HG02759 (cell line): ENCODE results near the gene CREB5.

Experiments used
- ATAC-seq: cut with Tn5 transposase; IDR thresholded peaks from one replicate; pipeline ENCODE4 v1.9.1; 2021; ENCODE audit warnings: mild to moderate bottlenecking, moderate library complexity; ENCODE audit not compliant: unreplicated experiment

The CREB5 gene

GRCh38 chr7:28474282-28474638 is 61.9 kb downstream of the CREB5 start:
- no peak for ATAC-seq

GRCh38 chr7:28474640-28475039 is 62.3 kb downstream of the CREB5 start:
- no peak for ATAC-seq

- ATAC-seq: no peak
These were observed 64.7 kb downstream of the CREB5 start for GRCh38 chr7:28477041-28477442.

- ATAC-seq: no peak
These were observed 66.3 kb downstream of the CREB5 start for GRCh38 chr7:28478656-28479055.

- peak; percentile 58 for ATAC-seq
These were observed 67.2 kb downstream of the CREB5 start for GRCh38 chr7:28479507-28479947.

GRCh38 chr7:28480595-28480994 is 68.3 kb downstream of the CREB5 start:
- ATAC-seq: no peak

- ATAC-seq: peak; percentile 81
These were observed 69.0 kb downstream of the CREB5 start for GRCh38 chr7:28481091-28481926.

- ATAC-seq: no peak
These were observed 70.8 kb downstream of the CREB5 start for GRCh38 chr7:28483112-28483511.

- no peak for ATAC-seq
These were observed 71.7 kb downstream of the CREB5 start for GRCh38 chr7:28483908-28484605.

- ATAC-seq: no peak
These were observed 72.3 kb downstream of the CREB5 start for GRCh38 chr7:28484606-28484935.

- no peak for ATAC-seq
These were observed 75.2 kb downstream of the CREB5 start for GRCh38 chr7:28487487-28487886.

- no peak for ATAC-seq
These were observed 75.9 kb downstream of the CREB5 start for GRCh38 chr7:28488061-28488791.

GRCh38 chr7:28490831-28491230 is 78.5 kb downstream of the CREB5 start:
- no peak for ATAC-seq

- no peak for ATAC-seq
These were observed 81.2 kb downstream of the CREB5 start for GRCh38 chr7:28493477-28493876.

- ATAC-seq: no peak
These were observed 84.7 kb downstream of the CREB5 start for GRCh38 chr7:28497009-28497408.

GRCh38 chr7:28498636-28499035 is 86.3 kb downstream of the CREB5 start:
- no peak for ATAC-seq

- no peak for ATAC-seq
These were observed 87.8 kb downstream of the CREB5 start for GRCh38 chr7:28500138-28500537.

- ATAC-seq: no peak
These were observed 90.1 kb downstream of the CREB5 start for GRCh38 chr7:28502408-28502807.

GRCh38 chr7:28503396-28503795 is 91.1 kb downstream of the CREB5 start:
- no peak for ATAC-seq

GRCh38 chr7:28505014-28505413 is 92.7 kb downstream of the CREB5 start:
- ATAC-seq: no peak

GRCh38 chr7:28505867-28506266 is 93.5 kb downstream of the CREB5 start:
- ATAC-seq: no peak
